ENCODE data around the gene RIC1. TPM values are rescaled to one million over a fixed set of nuclear protein-coding genes. Genes with fewer than 3 reads are reported as not detected.
"Not testable (repeated sequence)": the region's sequence is repeated elsewhere in the genome, so short reads cannot be mapped to it uniquely, and the experiment has no call there.

Gene RIC1
- total RNA-seq, 2 experiments from 2014 or later = 24.7 to 26.3 TPM

DNA sequence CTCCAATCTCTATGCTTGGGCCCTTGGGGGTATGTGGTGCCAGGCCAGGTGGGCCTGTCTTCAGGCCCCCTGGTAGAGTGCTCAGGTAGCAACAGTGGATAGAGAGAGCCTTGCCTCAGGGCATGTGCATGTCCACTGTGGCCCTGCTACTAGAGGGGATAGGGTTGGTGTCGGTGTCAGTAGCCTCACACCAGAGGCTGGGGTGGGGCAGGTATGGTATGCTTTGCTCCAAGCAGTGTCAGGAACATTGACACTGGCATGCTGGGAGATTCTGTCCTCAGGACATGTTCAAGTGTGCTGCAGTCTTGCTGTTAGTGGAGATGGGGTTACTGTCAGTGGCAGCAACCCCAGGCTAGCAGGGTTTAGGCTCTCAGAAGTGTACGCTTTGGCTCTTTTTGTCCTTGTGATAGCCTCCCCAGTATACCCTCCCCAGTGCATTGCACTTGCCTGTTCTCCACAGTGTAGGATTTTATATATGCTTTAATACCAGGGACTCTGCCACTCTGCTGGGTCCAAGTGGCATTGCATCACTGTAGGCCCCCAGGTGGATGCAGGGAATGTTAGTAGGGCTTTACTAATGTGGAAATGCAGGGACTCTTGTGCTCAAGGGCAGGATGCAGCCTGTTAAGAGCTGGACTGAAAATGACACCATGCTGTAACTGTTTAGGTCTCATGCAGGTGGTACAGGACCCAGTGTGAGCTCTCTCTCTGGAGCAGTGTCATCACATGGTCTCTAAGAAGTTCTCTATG lies 21.6 kb downstream of the RIC1 start:
- ATAC-seq (ENCODE audit: poor library complexity) (no peak), DNase-seq (no peak)
- CTCF ChIA-PET = no interaction called here
- no peaks in the 10 kb centered on the region for H3K27me3 Mint-ChIP-seq
- no peak overlapping the region for H3K27ac ChIP-seq (ENCODE audit: low read depth in 1 of 2, low read length in 2 of 2)
- no peaks in the 10 kb centered on the region for H3K27me3 ChIP-seq (ENCODE audit: control insufficient read depth in 1 of 2, insufficient read depth in 2 of 2, low read length in 2 of 2)
- H3K4me3 Mint-ChIP-seq = no peak overlapping the region
- peaks cover 36% of the 10 kb centered on the region for H3K4me1 Mint-ChIP-seq (ENCODE audit: low read depth)
- intact Hi-C loops (cut with DNase I, micrococcal nuclease) = no loop called here
- H3K9me3 ChIP-seq (ENCODE audit: control insufficient read depth in 1 of 2, insufficient read depth in 1 of 2, low read length in 2 of 2) = peaks cover 33 to 47% of the 10 kb centered on the region in 2 experiments
- POLR2A ChIA-PET = no interaction called here
- no peak overlapping the region for H3K4me3 ChIP-seq (ENCODE audit: low read length)
- H3K4me1 ChIP-seq (ENCODE audit: insufficient read depth, low read length) = no peaks in the 10 kb centered on the region
- H3K36me3 ChIP-seq (ENCODE audit: insufficient read depth, low read length) = no peaks in the 10 kb centered on the region
- peaks cover 80% of the 10 kb centered on the region for H3K36me3 Mint-ChIP-seq (ENCODE audit: low read depth)
- TF ChIP-seq, protein P1, sequence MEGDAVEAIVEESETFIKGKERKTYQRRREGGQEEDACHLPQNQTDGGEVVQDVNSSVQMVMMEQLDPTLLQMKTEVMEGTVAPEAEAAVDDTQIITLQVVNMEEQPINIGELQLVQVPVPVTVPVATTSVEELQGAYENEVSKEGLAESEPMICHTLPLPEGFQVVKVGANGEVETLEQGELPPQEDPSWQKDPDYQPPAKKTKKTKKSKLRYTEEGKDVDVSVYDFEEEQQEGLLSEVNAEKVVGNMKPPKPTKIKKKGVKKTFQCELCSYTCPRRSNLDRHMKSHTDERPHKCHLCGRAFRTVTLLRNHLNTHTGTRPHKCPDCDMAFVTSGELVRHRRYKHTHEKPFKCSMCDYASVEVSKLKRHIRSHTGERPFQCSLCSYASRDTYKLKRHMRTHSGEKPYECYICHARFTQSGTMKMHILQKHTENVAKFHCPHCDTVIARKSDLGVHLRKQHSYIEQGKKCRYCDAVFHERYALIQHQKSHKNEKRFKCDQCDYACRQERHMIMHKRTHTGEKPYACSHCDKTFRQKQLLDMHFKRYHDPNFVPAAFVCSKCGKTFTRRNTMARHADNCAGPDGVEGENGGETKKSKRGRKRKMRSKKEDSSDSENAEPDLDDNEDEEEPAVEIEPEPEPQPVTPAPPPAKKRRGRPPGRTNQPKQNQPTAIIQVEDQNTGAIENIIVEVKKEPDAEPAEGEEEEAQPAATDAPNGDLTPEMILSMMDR (IDR thresholded peaks at IDR 0.05) = no peak
- peaks cover 18% of the 10 kb centered on the region for H3K9me3 Mint-ChIP-seq
- H3K27ac Mint-ChIP-seq = no peak overlapping the region

DNA sequence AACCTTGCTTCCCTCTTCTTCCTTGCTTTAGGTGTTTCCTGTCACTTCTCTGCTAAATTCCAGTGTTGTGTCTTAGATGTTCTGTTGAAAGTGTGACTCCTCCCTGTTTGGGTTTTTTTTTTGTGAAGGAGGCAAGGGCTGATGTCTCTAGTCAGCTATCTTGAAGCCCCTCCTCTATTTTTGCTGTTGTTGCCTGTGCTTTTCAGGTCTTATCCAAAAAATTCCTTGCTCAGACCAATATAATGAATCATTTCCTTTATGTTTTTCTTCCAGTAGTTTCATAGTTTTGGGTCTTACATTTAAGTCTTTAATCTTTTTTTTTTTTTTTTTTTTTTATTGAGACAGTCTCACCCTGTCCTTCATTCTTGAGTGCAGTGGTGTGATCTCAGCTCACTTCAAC lies 22.3 kb downstream of the RIC1 start:
- Histone ChIP-seq H3K27ac (ENCODE audit: low read depth in 1 of 2, low read length in 2 of 2) (no peak overlapping the region), H3K4me1 (ENCODE audit: insufficient read depth, low read length) (no peaks in the 10 kb centered on the region), H3K27me3 (ENCODE audit: control insufficient read depth in 1 of 2, insufficient read depth in 2 of 2, low read length in 2 of 2) (no peaks in the 10 kb centered on the region), H3K4me3 (ENCODE audit: low read length) (no peak overlapping the region), H3K9me3 (ENCODE audit: control insufficient read depth in 1 of 2, insufficient read depth in 1 of 2, low read length in 2 of 2) (peaks cover 33 to 47% of the 10 kb centered on the region in 2 experiments), H3K36me3 (ENCODE audit: insufficient read depth, low read length) (no peaks in the 10 kb centered on the region)
- ChIA-PET CTCF (no interaction called here), POLR2A (interaction anchor here (0.7 kb wide), 1 partner anchor 21 kb away, joined by 3 read pairs; no protein-coding TSS in a partner anchor)
- Mint-ChIP-seq H3K27me3 (no peaks in the 10 kb centered on the region), H3K36me3 (ENCODE audit: low read depth) (peaks cover 83% of the 10 kb centered on the region), H3K4me1 (ENCODE audit: low read depth) (peaks cover 30% of the 10 kb centered on the region), H3K4me3 (no peak overlapping the region), H3K9me3 (peaks cover 18% of the 10 kb centered on the region), H3K27ac (no peak overlapping the region)
- no peak for ATAC-seq (ENCODE audit: poor library complexity)
- intact Hi-C loops (cut with DNase I, micrococcal nuclease) = no loop called here
- TF ChIP-seq, protein P1 (IDR thresholded peaks at IDR 0.05) = no peak
- no peak for DNase-seq

DNA sequence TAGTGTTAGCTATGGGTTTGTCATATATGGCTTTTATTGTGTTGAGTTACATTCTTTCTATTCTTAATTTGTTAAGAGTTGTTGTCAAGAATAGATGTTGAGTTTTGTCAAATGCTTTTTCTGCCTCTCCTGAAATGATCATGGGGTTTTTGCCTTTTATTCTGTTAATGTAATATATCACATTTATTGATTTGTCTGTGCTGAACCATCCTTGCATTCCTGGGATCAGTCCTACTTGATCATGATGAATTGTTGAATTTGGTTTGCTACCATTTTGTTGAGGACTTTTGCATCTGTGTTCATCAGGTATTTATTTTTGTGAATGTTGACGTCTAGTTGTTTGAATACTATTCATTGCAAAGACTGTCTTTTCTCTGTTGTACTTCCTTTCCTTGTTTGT lies 23.9 kb downstream of the RIC1 start:
- Histone ChIP-seq H3K27ac (ENCODE audit: low read depth in 1 of 2, low read length in 2 of 2) (no peak overlapping the region), H3K4me3 (ENCODE audit: low read length) (no peak overlapping the region), H3K4me1 (ENCODE audit: insufficient read depth, low read length) (no peaks in the 10 kb centered on the region), H3K9me3 (ENCODE audit: control insufficient read depth in 1 of 2, insufficient read depth in 1 of 2, low read length in 2 of 2) (peaks cover 30 to 40% of the 10 kb centered on the region in 2 experiments), H3K27me3 (ENCODE audit: control insufficient read depth in 1 of 2, insufficient read depth in 2 of 2, low read length in 2 of 2) (no peaks in the 10 kb centered on the region), H3K36me3 (ENCODE audit: insufficient read depth, low read length) (peaks cover 4% of the 10 kb centered on the region)
- TF ChIP-seq, protein P1 (IDR thresholded peaks at IDR 0.05) = no peak
- Mint-ChIP-seq H3K27me3 (no peaks in the 10 kb centered on the region), H3K4me1 (ENCODE audit: low read depth) (peaks cover 24% of the 10 kb centered on the region), H3K27ac (no peak overlapping the region), H3K36me3 (ENCODE audit: low read depth) (peaks cover 85% of the 10 kb centered on the region), H3K9me3 (peaks cover 12% of the 10 kb centered on the region), H3K4me3 (no peak overlapping the region)
- CTCF ChIA-PET = no interaction called here
- DNase-seq = no peak
- ATAC-seq (ENCODE audit: poor library complexity) = no peak
- POLR2A ChIA-PET = interaction anchor here (1.0 kb wide), 1 partner anchor 24 kb away, joined by 3 read pairs; no protein-coding TSS in a partner anchor
- intact Hi-C loops (cut with DNase I, micrococcal nuclease) = no loop called here

DNA sequence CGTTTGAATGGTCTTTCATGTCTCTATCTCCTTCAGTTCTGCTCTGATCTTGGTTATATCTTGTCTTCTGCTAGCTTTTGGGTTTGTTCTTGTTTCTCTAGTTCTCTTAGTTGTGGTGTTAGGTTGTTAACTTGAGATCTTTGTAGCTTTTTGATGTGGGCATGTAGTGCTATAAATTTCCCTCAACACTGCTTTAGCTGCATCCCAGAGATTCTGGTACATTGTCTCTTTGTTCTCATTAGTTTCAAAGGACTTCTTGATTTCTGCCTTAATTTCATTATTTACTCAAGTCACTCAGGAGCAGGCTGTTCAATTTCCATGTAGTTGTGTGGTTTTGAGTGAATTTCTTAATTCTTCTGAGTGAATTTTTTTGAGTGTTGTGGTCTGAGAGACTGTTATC lies 33.9 kb downstream of the RIC1 start:
- peaks cover 18% of the 10 kb centered on the region for H3K4me1 ChIP-seq (ENCODE audit: insufficient read depth, low read length)
- intact Hi-C loops (cut with DNase I, micrococcal nuclease); H3K36me3 ChIP-seq (ENCODE audit: insufficient read depth, low read length); DNase-seq; H3K4me3 Mint-ChIP-seq; ATAC-seq (ENCODE audit: poor library complexity); CTCF ChIA-PET; H3K27me3 Mint-ChIP-seq; H3K27ac ChIP-seq (ENCODE audit: low read depth in 1 of 2, low read length in 2 of 2); H3K27ac Mint-ChIP-seq; H3K27me3 ChIP-seq (ENCODE audit: control insufficient read depth in 1 of 2, insufficient read depth in 2 of 2, low read length in 2 of 2); H3K4me3 ChIP-seq (ENCODE audit: low read length): not testable (repeated sequence)
- Mint-ChIP-seq H3K9me3 (peaks cover 21% of the 10 kb centered on the region), H3K4me1 (ENCODE audit: low read depth) (peaks cover 79% of the 10 kb centered on the region), H3K36me3 (ENCODE audit: low read depth) (peaks cover 93% of the 10 kb centered on the region)
- POLR2A ChIA-PET = interaction anchor here (0.8 kb wide), 1 partner anchor 30 kb away, joined by 4 read pairs; no protein-coding TSS in a partner anchor
- peaks cover 5 to 13% of the 10 kb centered on the region in 2 experiments for H3K9me3 ChIP-seq (ENCODE audit: control insufficient read depth in 1 of 2, insufficient read depth in 1 of 2, low read length in 2 of 2)
